K562 (cell line): Measurements from ENCODE around the gene GTPBP6. TPM values are rescaled to one million over a fixed set of nuclear protein-coding genes. Genes with fewer than 3 reads are reported as not detected.
A peak's percentile ranks its signal among the peaks of the same experiment; 100 is the strongest.
"Not testable (repeated sequence)": the region's sequence is repeated elsewhere in the genome, so short reads cannot be mapped to it uniquely, and the experiment has no call there.

ENCODE experiments used
- ATAC-seq: fragments of 200-7000 bp; cut with Tn5 transposase; 3 replicates; pipeline ENCODE4 v1.9.1; 2020; ENCODE audit warnings: moderate library complexity
- BruUV-seq: library from RNA; stranded (reverse); fragments of 400-500 nt; replicated peaks from 2 replicates; lab custom pipeline; 2021; lab: Mats Ljungman, UMichigan
- CTCF ChIA-PET: fragments of 300-600 bp; formaldehyde crosslinking; extraction: SDS; loops from one replicate; lab custom pipeline; 2021; ENCODE audit warnings: low intra/inter-chr PET ratio; lab: Yijun Ruan, JAX
- POLR2A ChIA-PET: fragments of 300-600, 350-650 bp; sonication (Branson Sonifier 250); formaldehyde crosslinking; extraction: SDS; loops from one replicate; lab custom pipeline; 2021; ENCODE audit warnings: antibody characterized with exemption, inconsistent platforms; lab: Yijun Ruan, JAX
- DNase-seq, 4 experiments: peaks; one replicate each; pipeline versions ENCODE4 v3.0.0 to v3.0.0-alpha.2; 2011 to 2018; ENCODE audit warnings: low spot score in 3 of 4, mixed read lengths in 3 of 4; ENCODE audit errors: extremely low read depth in 1 of 4
- FAIRE-seq: peaks from 2 replicates; lab custom pipeline; 2011; peaks lifted over from hg19 to GRCh38; lab: Jason Lieb, UNC
- H2AFZ ChIP-seq: 2 replicates; pipeline ENCODE4 v1.6.0; 2011; ENCODE audit warnings: low read depth, low read length, control low read depth, inconsistent platforms
- H3K27ac ChIP-seq: fragments of 200-600 bp; 3 replicates; pipeline ENCODE4 v1.8.0; 2011; ENCODE audit warnings: low read depth, mild to moderate bottlenecking, control low read depth, inconsistent platforms, low read length, moderate library complexity, mixed read lengths; ENCODE audit errors: extremely low read depth
- H3K27me3 ChIP-seq, 2 experiments: fragments of 300-600 bp in 1 of 2; 2 replicates in 1 of 2; 3 replicates in 1 of 2; pipeline versions ENCODE4 v1.6.0 to v1.8.0; 2011; ENCODE audit warnings: inconsistent platforms in 2 of 2, low read length in 2 of 2, mild to moderate bottlenecking in 1 of 2, mixed read lengths in 1 of 2, moderate library complexity in 1 of 2; ENCODE audit not compliant: control insufficient read depth in 2 of 2, insufficient read depth in 2 of 2
- H3K36me3 ChIP-seq: fragments of 300-600 bp; 3 replicates; pipeline ENCODE4 v1.8.0; 2011; ENCODE audit warnings: mild to moderate bottlenecking, low read length, inconsistent platforms; ENCODE audit not compliant: control insufficient read depth, insufficient read depth
- H3K4me1 ChIP-seq, 2 experiments: fragments of 200-600 bp in 1 of 2; replicated peaks in 1 of 2; 2 replicates in 1 of 2; 3 replicates in 1 of 2; pipeline versions ENCODE4 v1.5.1 to v1.8.0; 2011; ENCODE audit warnings: inconsistent platforms in 2 of 2, low read length in 2 of 2, mild to moderate bottlenecking in 1 of 2, mixed read lengths in 1 of 2, moderate library complexity in 1 of 2; ENCODE audit not compliant: control insufficient read depth in 2 of 2, insufficient read depth in 2 of 2
- H3K4me2 ChIP-seq: 2 replicates; pipeline ENCODE4 v1.6.1; 2011; ENCODE audit warnings: low read length, control low read depth, inconsistent platforms, mixed read lengths; ENCODE audit not compliant: insufficient read depth
- H3K4me3 ChIP-seq: fragments of 200-600 bp; sonication (generic), shearing (Covaris generic); 2 replicates; pipeline ENCODE4 v1.5.1; 2016; ENCODE audit warnings: control low read depth, inconsistent platforms
- H3K79me2 ChIP-seq: fragments of 200-600 bp; 3 replicates; pipeline ENCODE4 v1.8.0; 2011; ENCODE audit warnings: low read length, inconsistent platforms; ENCODE audit not compliant: control insufficient read depth, insufficient read depth
- H3K9ac ChIP-seq, 2 experiments: 2 replicates each; pipeline versions ENCODE4 v1.6.0 to v1.6.1; 2011; ENCODE audit warnings: low read depth in 2 of 2, low read length in 2 of 2, control low read depth in 1 of 2, inconsistent platforms in 1 of 2, mild to moderate bottlenecking in 1 of 2, mixed read lengths in 1 of 2; ENCODE audit not compliant: insufficient read depth in 1 of 2
- H3K9me1 ChIP-seq: one replicate; pipeline ENCODE4 v1.6.0; 2011; ENCODE audit warnings: inconsistent platforms, mild to moderate bottlenecking, low read length, moderate library complexity; ENCODE audit not compliant: control insufficient read depth, insufficient read depth
- H3K9me3 ChIP-seq: replicated peaks from 2 replicates; pipeline ENCODE4 v1.5.1; 2011; ENCODE audit warnings: low read depth, low read length, inconsistent platforms; ENCODE audit not compliant: control insufficient read depth, insufficient read depth
- H4K20me1 ChIP-seq: replicated peaks from 2 replicates; pipeline ENCODE4 v1.6.1; 2011; ENCODE audit warnings: low read length, inconsistent platforms, mixed read lengths; ENCODE audit not compliant: control insufficient read depth, insufficient read depth
- ATF4 ChIP-seq: fragments of 450-650 bp; formaldehyde crosslinking; IDR thresholded peaks from 2 replicates; pipeline ENCODE4 v1.4.0; 2022; ENCODE audit warnings: mild to moderate bottlenecking, moderate library complexity
- BRD9 ChIP-seq: fragments of 450-650 bp; IDR thresholded peaks from 2 replicates; pipeline ENCODE4 v1.6.1; 2018; ENCODE audit warnings: low read depth; ENCODE audit not compliant: partially characterized antibody
- CEBPB ChIP-seq: fragments of 450-650 bp; IDR thresholded peaks from 2 replicates; pipeline ENCODE4 v1.6.1; 2016; ENCODE audit warnings: missing genetic modification characterization, missing compliant biosample characterization
- CEBPG ChIP-seq, 3 experiments: fragments of 200-800 bp in 1 of 3; sonication (Bioruptor generic) in 1 of 3; sonication (generic) in 1 of 3; formaldehyde crosslinking in 1 of 3; IDR thresholded peaks in 2 of 3; conservative IDR thresholded peaks in 1 of 3; 2 replicates each; pipeline versions ENCODE4 v1.6.1 to v1.8.0; 2016 to 2022; ENCODE audit warnings: missing compliant biosample characterization in 2 of 3, missing genetic modification characterization in 2 of 3, mild to moderate bottlenecking in 1 of 3, missing genetic modification reagents in 1 of 3
- CHD1 ChIP-seq: fragments of 200-600 bp; sonication (generic); IDR thresholded peaks from one replicate; pipeline ENCODE4 v1.6.1; 2012; ENCODE audit warnings: mild to moderate bottlenecking, moderate library complexity, low read length, inconsistent platforms
- DPF2 ChIP-seq: fragments of 450-650 bp; IDR thresholded peaks from 2 replicates; pipeline ENCODE4 v1.6.1; 2016
- EP400 ChIP-seq: fragments of 450-650 bp; IDR thresholded peaks from 2 replicates; pipeline ENCODE4 v1.6.1; 2017; ENCODE audit warnings: antibody characterized with exemption, mild to moderate bottlenecking, moderate library complexity
- FOXK2 ChIP-seq, 2 experiments: fragments of 450-650 bp; IDR thresholded peaks in 1 of 2; conservative IDR thresholded peaks in 1 of 2; 2 replicates each; pipeline ENCODE4 v1.6.1; 2016; ENCODE audit warnings: low read depth in 2 of 2, mild to moderate bottlenecking in 1 of 2
- RBFOX2 ChIP-seq: fragments of 200-400 bp; formaldehyde crosslinking; IDR thresholded peaks from 2 replicates; pipeline ENCODE4 v1.6.1; 2017; ENCODE audit warnings: low read depth, mild to moderate bottlenecking, low read length, moderate library complexity
- SMARCA4 ChIP-seq: fragments of 450-650 bp; IDR thresholded peaks from 2 replicates; pipeline ENCODE4 v1.6.1; 2016
- SMARCE1 ChIP-seq: fragments of 450-650 bp; IDR thresholded peaks from 2 replicates; pipeline ENCODE4 v1.7.1; 2016; ENCODE audit warnings: mild to moderate bottlenecking
- ZFX ChIP-seq: sonication (generic); formaldehyde crosslinking; IDR thresholded peaks from 2 replicates; pipeline ENCODE4 v1.8.0; 2022; ENCODE audit warnings: mild to moderate bottlenecking, missing genetic modification reagents, moderate library complexity
- WGBS: fragments of 100-300 bp; shearing (Covaris generic); methylation state at CpG from one replicate; pipeline ENCODE4 v1.1.6; 2016; ENCODE audit warnings: low coverage, mixed read lengths; ENCODE audit not compliant: insufficient coverage; ENCODE audit errors: missing lambda C conversion rate; 5-methylcytosine and 5-hydroxymethylcytosine counted together
- in situ Hi-C: fragments of 300-500 bp; cut with MboI; formaldehyde crosslinking; loops from 4 replicates; pipeline ENCODE4 v1.15.0; 2018; ENCODE audit warnings: inconsistent platforms, mixed read lengths
- intact Hi-C: fragments of 100-400 bp; cut with micrococcal nuclease; formaldehyde crosslinking; loops from 2 replicates; pipeline ENCODE4 v1.14.2; 2022
- polyA plus RNA-seq, 8 experiments: library from polyadenylated mRNA; depleted of rRNA in 4 of 8; stranded (reverse) in 5 of 8; unstranded in 3 of 8; fragments of >200 nt; fragmentation: Nextera tagmentation in 2 of 8; fragmentation: Illumina TruSeq in 1 of 8; extraction: Ambion mirVana in 2 of 8; extraction: Trizol in 1 of 8; gene quantifications; 2 replicates each; pipeline versions ENCODE4 v1.2.1 to v1.2.3, GENCODE V29; 2011 to 2014; ENCODE audit warnings: inconsistent platforms in 1 of 8, missing spikeins in 1 of 8
- total RNA-seq, 7 experiments: library from RNA; depleted of rRNA in 6 of 7; stranded (reverse); fragments of >200 nt in 6 of 7; fragmentation: Illumina TruSeq in 2 of 7; extraction: Trizol in 2 of 7; gene quantifications; 2 replicates each; pipeline versions ENCODE4 v1.2.1 to v1.2.3, GENCODE V29; 2011 to 2021; ENCODE audit warnings: low replicate concordance in 1 of 7
- TF ChIP-seq, protein P1 (sequence below): fragments of 450-650 bp; IDR thresholded peaks from 2 replicates; pipeline ENCODE4 v1.6.1; 2016; ENCODE audit warnings: antibody characterized with exemption
- TF ChIP-seq, protein P2 (sequence below), 2 experiments: fragments of 450-650 bp in 1 of 2; sonication (generic) in 1 of 2; formaldehyde crosslinking in 1 of 2; IDR thresholded peaks in 1 of 2; conservative IDR thresholded peaks in 1 of 2; 2 replicates each; pipeline versions ENCODE4 v1.6.1 to v1.8.1; 2016 to 2023; ENCODE audit warnings: mild to moderate bottlenecking in 2 of 2, moderate library complexity in 2 of 2, inconsistent platforms in 1 of 2, missing genetic modification reagents in 1 of 2

GTPBP6 gene
- total and polyA plus RNA-seq, 9 of the 15 experiments (the other 6 are each of a cell fraction or from before 2014, with no cell fraction given) = 0.24 to 35.2 (median 8.0) TPM

DNA sequence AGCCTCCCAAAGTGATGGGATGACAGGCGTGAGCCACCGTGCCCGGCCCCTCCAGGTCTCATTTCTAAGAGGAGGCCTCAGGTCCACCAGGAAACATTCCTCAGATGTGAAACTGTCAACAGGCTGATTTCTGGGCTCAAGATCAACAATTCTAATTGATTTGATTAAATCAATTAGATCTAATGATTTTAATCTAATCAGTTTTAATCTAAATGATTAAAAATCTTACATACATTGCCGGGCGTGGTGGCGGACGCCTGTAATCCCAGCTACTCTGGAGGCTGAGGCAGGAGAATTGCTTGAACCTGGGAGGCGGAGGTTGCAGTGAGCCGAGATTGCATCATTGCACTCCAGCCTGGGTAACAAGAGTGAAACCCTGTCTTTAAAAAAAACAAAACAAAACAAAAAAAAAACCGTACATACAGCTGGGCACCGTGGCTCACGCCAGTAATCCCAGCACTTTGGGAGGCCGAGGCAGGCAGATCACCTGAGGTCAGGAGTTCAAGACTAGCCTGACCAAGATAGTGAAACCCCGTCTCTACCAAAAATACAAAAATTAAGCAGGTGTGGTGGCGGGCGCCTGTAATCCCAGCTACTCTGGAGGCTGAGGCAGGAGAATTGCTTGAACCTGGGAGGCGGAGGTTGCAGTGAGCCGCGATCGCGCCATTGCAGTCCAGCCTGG is 36.5 kb downstream of the GTPBP6 start:
- H3K4me1 ChIP-seq = peaks cover 4 to 20% of the 10 kb centered on the region in 2 experiments; a peak in 4 of 5 replicates
- DNase-seq, H3K9me1 ChIP-seq, H4K20me1 ChIP-seq, FAIRE-seq, ATAC-seq, intact Hi-C loops, BruUV-seq, CTCF ChIA-PET, H2AFZ ChIP-seq, H3K27me3 ChIP-seq, in situ Hi-C loops, POLR2A ChIA-PET, H3K9me3 ChIP-seq: not testable (repeated sequence)
- H3K79me2 ChIP-seq = peaks cover 47% of the 10 kb centered on the region
- peak overlapping the region; percentile 62 for H3K4me3 ChIP-seq
- WGBS = 4% methylated on average over 20 of the region's 21 CpGs
- peaks cover 31% of the 10 kb centered on the region for H3K36me3 ChIP-seq
- peak overlapping the region; percentile 80 to 94 for H3K9ac ChIP-seq
- peak overlapping the region; percentile 90 for H3K27ac ChIP-seq
- H3K4me2 ChIP-seq = peak overlapping the region; percentile 92
- TF ChIP-seq ATF4 (CRISPR knock-in tag) = peak; percentile 52; the same call in 1 of the 2 replicates
- TF ChIP-seq, protein P1, sequence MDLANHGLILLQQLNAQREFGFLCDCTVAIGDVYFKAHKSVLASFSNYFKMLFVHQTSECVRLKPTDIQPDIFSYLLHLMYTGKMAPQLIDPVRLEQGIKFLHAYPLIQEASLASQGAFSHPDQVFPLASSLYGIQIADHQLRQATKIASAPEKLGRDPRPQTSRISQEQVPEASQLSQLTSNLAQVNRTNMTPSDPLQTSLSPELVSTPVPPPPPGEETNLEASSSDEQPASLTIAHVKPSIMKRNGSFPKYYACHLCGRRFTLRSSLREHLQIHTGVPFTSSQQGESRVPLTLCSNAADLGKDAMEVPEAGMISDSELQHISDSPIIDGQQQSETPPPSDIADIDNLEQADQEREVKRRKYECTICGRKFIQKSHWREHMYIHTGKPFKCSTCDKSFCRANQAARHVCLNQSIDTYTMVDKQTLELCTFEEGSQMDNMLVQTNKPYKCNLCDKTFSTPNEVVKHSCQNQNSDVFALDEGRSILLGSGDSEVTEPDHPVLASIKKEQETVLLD = peak; percentile 46; the same call in 1 of the 2 replicates
- peak; percentile 19; the same call in 1 of the 2 replicates for TF ChIP-seq SMARCA4
- peak; percentile 38; the same call in 1 of the 2 replicates for TF ChIP-seq DPF2
- peak; percentile 46; the same call in 1 of the 2 replicates for TF ChIP-seq ZFX (CRISPR knock-in tag)
- peak; percentile 48 for TF ChIP-seq BRD9
- TF ChIP-seq RBFOX2 = peak; percentile 33; the same call in 1 of the 2 replicates
- TF ChIP-seq CEBPG (CRISPR knock-in tag; IDR thresholded peaks at IDR 0.05) = peak; percentile 89
- peak; percentile 81 to 88 for TF ChIP-seq CEBPG (tag; conservative IDR thresholded peaks at IDR 0.05 in 1 of 2, IDR thresholded peaks at IDR 0.05 in 1 of 2)
- TF ChIP-seq CEBPB (tag) = peak; percentile 90
- TF ChIP-seq EP400 = peak; percentile 65
- TF ChIP-seq CHD1 = peak; percentile 7
- peak; percentile 37; the same call in 1 of the 2 replicates for TF ChIP-seq SMARCE1
- TF ChIP-seq, protein P2, sequence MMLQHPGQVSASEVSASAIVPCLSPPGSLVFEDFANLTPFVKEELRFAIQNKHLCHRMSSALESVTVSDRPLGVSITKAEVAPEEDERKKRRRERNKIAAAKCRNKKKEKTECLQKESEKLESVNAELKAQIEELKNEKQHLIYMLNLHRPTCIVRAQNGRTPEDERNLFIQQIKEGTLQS (IDR thresholded peaks at IDR 0.05) = peak; percentile 94
- TF ChIP-seq, protein P2 (CRISPR knock-in tag; conservative IDR thresholded peaks at IDR 0.05) = not testable (repeated sequence)
- 0 out of 4 replicates have a peak, but pooled peaks of 1 of the 2 experiments have one; percentile 39 for TF ChIP-seq FOXK2 (conservative IDR thresholded peaks at IDR 0.05 in 1 of 2, IDR thresholded peaks at IDR 0.05 in 1 of 2; ENCODE audit: low read depth in 2 of 2)
